22Rv1 (cell line): ENCODE data around the gene MDM2.
A peak's percentile ranks its signal among the peaks of the same experiment; 100 is the strongest.
"Not testable (repeated sequence)": the region's sequence is repeated elsewhere in the genome, so short reads cannot be mapped to it uniquely, and the experiment has no call there.

ENCODE experiments used
- H3K27ac ChIP-seq: fragments of 450-650 bp; 2 replicates; pipeline ENCODE4 v1.5.1; 2017
- CTCF ChIP-seq: fragments of 450-650 bp; IDR thresholded peaks from 2 replicates; pipeline ENCODE4 v1.5.1; 2017; ENCODE audit warnings: mild to moderate bottlenecking
- ZFX ChIP-seq: fragments of 450-650 bp; IDR thresholded peaks from 2 replicates; pipeline ENCODE4 v1.6.1; 2017; ENCODE audit warnings: antibody characterized with exemption, borderline replicate concordance

The MDM2 gene

DNA sequence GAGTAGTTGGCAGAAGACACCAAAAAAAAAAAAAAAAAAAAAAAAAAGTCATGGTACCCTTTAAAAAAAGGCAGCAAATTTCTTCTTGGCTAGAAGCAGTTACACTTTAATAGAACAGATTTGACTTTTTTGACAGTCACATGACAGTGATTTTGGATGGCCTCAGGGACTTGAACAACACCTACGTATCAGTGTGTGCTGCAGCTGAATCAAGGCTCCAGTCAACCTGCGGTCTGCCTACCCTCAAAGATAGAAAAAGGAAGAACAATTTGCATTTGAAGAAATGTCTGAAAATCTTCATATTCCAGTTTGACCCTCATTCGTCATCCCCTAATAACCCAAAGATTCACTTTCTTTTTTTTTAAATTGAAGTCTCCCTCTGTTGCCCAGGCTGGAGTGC is 53.9 kb downstream of the MDM2 start:
- no peak overlapping the region for H3K27ac ChIP-seq
- no peak for TF ChIP-seq CTCF
- no peak for TF ChIP-seq ZFX

DNA sequence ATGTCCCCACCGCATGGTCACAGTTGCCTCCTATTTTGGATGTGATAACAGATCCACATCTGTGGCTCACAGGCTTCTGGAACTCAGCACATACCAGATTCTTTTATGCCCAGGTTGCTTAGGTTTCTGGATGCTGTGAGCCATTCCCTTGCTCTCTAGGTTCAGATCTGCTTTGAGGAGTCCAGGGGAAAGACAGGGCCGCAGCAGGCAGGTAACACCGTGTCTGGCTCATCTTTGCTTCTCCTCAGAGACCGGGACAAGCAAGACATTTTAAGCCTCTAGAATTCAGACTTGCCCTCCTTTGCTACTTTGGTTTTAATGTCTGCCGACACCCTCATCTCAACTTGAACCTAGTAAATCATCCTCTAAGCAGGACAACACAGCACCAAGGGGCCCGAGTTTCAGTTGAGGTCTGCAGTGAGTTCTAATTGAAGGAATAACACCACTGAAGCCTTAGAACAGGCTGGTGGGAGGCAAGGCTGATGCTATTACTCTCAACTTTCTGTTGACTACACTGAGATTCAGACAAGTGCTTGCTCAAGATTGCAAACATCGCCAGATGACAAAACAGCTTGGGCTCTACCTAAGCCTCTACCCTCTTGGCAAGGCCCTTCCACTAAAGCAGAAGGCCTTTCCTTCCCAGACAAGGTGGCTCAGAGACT is 55.3 kb downstream of the MDM2 start:
- no peak overlapping the region for H3K27ac ChIP-seq
- TF ChIP-seq CTCF (no peak), ZFX (no peak)

DNA sequence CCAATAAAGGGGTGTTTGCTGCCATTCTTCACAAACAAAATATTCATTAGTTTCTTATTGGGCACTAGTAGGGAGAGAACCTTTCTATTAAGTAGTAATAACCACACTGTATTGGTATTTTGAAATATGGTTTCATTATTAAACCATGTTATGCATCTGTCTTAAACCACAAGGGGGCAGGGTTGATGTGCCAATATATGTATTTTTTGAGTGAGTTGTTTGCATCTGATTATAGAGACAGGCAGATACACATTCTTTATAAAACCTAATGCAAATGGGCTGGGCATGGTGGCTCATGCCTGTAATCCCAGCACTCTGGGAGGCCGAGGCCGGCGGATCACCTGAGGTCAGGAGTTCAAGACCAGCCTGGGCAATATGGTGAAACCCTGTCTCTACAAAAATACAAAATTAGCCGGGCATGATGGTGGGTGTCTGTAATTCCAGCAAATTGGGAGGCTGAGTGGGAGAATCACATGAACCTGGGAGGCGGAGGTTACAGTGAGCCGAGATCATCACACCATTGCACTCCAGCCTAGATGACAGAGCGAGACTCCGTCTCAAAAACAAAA is 56.0 kb downstream of the MDM2 start:
- not testable (repeated sequence) for H3K27ac ChIP-seq
- TF ChIP-seq CTCF: peak; percentile 90

- no peak for TF ChIP-seq CTCF
- TF ChIP-seq ZFX: no peak
Observed at GRCh38 chr12:68864604-68865003, 56.6 kb downstream of the MDM2 start.

DNA sequence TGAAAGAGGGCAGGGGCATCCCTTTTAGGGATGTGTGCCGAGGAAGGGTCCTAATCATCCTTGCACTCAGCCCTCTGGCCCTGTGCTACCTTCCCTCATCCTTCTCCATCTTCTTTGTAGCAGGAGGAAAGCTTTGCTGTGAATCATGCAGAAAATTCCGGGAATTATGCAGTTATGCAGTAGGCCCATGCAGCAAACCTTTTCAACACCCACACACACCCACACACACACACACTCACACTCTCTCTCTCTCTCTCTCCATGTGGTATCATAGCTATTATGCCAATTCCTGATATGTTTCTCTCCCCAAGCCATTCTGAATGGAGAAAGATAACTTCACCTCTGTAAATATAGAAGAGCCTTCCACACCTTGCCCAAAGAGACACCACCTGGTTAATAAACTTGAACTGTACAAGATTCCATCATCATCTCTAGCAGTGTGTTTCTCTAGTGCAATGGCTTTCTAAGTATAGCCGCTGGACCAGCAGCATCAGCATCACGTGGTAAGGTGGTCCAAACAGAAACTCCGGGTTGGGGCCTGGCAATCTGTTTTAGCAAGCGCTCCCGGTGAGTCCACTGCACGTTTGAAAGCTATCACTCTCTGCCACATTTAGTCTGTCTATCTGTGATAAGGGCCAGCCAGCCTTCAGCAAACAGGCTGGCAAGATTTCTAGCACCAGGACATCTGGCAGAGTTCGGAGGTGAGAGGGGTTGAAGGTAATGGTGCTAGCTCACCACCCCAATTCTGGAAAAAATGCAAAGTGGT is 57.6 kb downstream of the MDM2 start:
- H3K27ac ChIP-seq: no peak overlapping the region
- TF ChIP-seq ZFX (no peak), CTCF (no peak)

More at GRCh38 chr12:68864604-68865003, 56.6 kb downstream of the MDM2 start:
- no peak overlapping the region for H3K27ac ChIP-seq

DNA sequence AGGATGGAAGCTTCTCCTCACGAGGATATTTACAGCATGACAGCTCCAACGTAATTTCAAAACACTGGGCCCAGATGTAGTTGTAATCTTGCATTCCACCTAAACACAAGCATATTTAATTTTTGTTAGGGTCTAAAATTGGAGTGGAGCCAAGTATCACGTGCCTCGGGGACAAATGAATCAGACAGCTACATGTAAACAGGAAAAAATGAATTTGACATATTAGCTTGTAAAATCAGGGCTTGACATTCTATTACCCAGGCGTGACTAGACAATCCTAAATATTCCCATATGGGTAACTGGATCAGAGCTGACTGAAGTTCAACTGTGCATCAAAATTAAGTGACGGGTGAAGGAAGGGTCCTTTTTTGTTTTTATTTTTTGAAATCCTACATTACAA is 59.0 kb downstream of the MDM2 start:
- TF ChIP-seq ZFX: no peak
- TF ChIP-seq CTCF: no peak

GRCh38 chr12:68867606-68868005 is 59.6 kb downstream of the MDM2 start:
- no peak for TF ChIP-seq CTCF
- TF ChIP-seq ZFX: no peak
- no peak overlapping the region for H3K27ac ChIP-seq

More for the DNA sequence above, 59.0 kb downstream of the MDM2 start:
- H3K27ac ChIP-seq: no peak overlapping the region
